ENCODE data around the gene AMER3.

The AMER3 gene

DNA sequence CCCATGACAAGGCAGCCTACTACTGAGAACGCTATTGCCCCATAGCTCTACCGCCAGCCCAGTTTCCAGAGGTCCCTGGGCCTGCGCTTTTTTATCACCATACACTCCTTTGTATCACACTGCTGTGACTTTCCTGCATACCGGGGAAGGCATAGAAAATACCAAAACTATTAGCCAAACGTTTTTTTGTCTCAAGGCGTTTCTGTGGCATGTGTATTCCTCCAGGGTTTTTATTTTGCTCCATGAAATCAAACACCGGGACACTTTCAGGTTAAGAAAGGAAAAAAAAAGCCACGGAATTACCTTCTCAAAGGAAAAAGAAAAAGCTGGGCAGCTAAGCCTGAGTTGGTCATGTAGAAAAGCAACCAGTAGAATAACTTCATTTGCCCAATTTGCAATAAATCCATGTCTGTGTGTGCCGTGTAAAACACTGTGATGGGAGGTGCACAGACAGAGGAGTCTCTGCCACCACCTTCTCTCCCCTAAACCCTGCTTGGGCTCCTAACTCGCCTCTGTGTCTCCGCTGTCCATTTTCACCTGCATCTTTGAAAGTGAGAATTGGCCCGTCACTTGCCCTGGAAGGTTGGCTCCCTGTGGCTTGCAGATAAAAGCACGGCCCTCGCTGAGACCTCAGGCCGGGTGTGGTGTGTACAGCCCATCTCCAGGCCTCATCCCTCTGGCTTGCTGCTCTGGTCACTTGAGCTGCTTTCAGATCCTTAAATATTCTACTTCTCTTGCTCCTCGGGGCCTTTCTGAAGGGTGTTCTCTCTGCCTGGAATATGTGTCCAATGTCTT, 1.7 kb downstream of the AMER3 start:
- DNase-seq (ENCODE audit: low read depth): no peak
- H3K4me3 ChIP-seq (ENCODE audit: low read length): no peak overlapping the region
- H3K4me1 ChIP-seq (ENCODE audit: control insufficient read depth, insufficient read depth, low read length): no peaks in the 10 kb centered on the region
- no peaks in the 10 kb centered on the region for H3K36me3 ChIP-seq (ENCODE audit: control insufficient read depth, insufficient read depth, low read length, severe bottlenecking)
- no peak overlapping the region for H3K9ac ChIP-seq (ENCODE audit: low read length)
- H3K27me3 ChIP-seq (replicated peaks; ENCODE audit: control insufficient read depth, insufficient read depth, low read length): peaks cover 44% of the 10 kb centered on the region
- H3K9me3 ChIP-seq (ENCODE audit: control insufficient read depth, low read length): no peaks in the 10 kb centered on the region

DNA sequence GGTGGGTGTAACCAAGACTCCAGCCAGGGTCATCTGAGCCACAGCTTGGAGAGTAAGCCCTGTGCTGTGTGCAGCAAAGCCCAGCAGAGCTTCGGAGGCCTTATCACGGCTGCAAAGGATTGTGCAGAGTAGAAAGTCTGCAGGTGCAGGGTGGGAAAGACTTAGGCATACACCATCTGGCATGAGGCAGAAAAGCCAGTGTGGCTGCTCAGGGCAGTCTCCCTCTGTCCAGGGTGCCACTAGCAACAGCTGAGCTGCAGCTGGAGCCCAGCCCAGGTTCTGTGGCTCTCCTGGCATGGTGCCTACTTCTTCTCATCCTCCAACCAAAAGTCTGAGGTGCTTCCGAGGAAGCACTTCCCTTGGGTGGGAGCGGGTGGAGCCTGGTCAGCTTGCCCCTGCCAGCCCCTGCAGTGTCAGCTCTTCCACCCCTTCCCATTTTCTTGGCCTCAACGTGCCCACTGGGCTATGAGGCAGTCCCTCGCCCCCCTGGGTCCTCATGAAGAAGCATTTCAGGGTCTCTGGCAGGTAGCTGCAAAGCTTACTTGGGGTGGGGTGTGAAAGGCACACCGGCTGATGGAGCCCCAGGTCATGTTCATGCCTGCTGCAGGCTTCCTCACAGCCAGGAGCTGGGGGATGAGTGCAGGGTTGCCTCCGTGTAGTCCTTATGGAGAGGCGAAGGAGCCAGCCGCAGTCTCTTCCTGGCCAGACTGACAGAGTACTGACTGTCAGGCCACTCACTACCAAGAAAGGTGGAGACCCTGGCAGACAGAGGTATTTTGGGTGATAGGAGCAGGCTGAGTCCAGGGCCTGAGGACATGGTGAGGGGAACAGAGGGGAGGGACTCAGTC, 4.8 kb downstream of the AMER3 start:
- Histone ChIP-seq H3K9ac (ENCODE audit: low read length) (no peak overlapping the region), H3K27me3 (replicated peaks; ENCODE audit: control insufficient read depth, insufficient read depth, low read length) (peaks cover 38% of the 10 kb centered on the region), H3K36me3 (ENCODE audit: control insufficient read depth, insufficient read depth, low read length, severe bottlenecking) (no peaks in the 10 kb centered on the region), H3K4me1 (ENCODE audit: control insufficient read depth, insufficient read depth, low read length) (no peaks in the 10 kb centered on the region), H3K9me3 (ENCODE audit: control insufficient read depth, low read length) (no peaks in the 10 kb centered on the region), H3K4me3 (ENCODE audit: low read length) (no peak overlapping the region)
- no peak for DNase-seq (ENCODE audit: low read depth)

DNA sequence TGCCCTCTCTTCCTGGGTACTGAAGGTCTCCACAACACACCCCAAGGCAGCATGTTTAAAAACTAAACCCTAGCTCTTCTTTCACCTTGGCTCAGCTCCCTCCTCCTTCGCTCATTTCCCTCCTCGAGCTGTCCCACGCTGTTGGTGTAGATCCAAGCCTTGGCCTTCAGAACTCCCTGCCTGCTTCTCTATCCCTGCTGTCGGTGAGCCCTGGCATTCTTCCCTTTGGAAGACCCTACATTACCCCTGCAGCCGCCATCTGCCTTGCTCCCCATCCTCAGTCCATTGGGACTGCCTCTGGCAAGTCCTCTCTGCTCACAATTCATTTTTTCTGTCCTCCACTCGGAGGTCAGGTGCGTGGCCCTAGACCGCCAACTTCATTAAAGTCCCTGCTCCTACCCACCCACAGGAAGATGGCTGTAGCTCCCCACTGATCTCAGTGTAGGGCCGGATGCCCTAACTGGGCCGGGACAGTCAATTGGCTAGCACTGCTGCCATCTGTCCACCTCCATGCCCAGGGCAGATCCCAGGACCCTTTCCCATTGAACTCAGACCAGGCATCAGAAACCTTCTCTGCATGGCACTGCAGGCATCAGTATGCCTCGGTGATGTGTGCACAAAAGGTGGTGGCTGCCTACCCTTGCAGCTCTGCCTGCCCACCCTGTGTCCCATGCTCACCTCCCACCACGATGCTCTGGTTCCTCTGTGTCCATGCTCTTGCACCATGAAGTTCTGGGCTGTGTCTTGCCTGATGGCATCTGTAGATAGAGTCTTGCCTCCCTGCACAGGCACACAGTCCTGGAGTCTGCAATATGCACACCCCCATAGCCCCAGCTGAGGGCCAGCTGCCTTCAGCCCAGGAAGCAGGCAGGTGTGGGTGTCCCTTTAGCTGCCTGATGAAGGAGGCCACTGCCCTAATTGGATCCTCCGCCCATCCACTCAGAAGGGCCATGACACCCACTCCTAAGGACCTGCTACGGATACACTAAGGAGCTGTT, 5.7 kb downstream of the AMER3 start:
- no peak overlapping the region for H3K9ac ChIP-seq (ENCODE audit: low read length)
- H3K4me1 ChIP-seq (ENCODE audit: control insufficient read depth, insufficient read depth, low read length): no peaks in the 10 kb centered on the region
- H3K9me3 ChIP-seq (ENCODE audit: control insufficient read depth, low read length): no peaks in the 10 kb centered on the region
- H3K27me3 ChIP-seq (replicated peaks; ENCODE audit: control insufficient read depth, insufficient read depth, low read length): peaks cover 37% of the 10 kb centered on the region
- H3K36me3 ChIP-seq (ENCODE audit: control insufficient read depth, insufficient read depth, low read length, severe bottlenecking): no peaks in the 10 kb centered on the region
- no peak for DNase-seq (ENCODE audit: low read depth)
- H3K4me3 ChIP-seq (ENCODE audit: low read length): no peak overlapping the region

DNA sequence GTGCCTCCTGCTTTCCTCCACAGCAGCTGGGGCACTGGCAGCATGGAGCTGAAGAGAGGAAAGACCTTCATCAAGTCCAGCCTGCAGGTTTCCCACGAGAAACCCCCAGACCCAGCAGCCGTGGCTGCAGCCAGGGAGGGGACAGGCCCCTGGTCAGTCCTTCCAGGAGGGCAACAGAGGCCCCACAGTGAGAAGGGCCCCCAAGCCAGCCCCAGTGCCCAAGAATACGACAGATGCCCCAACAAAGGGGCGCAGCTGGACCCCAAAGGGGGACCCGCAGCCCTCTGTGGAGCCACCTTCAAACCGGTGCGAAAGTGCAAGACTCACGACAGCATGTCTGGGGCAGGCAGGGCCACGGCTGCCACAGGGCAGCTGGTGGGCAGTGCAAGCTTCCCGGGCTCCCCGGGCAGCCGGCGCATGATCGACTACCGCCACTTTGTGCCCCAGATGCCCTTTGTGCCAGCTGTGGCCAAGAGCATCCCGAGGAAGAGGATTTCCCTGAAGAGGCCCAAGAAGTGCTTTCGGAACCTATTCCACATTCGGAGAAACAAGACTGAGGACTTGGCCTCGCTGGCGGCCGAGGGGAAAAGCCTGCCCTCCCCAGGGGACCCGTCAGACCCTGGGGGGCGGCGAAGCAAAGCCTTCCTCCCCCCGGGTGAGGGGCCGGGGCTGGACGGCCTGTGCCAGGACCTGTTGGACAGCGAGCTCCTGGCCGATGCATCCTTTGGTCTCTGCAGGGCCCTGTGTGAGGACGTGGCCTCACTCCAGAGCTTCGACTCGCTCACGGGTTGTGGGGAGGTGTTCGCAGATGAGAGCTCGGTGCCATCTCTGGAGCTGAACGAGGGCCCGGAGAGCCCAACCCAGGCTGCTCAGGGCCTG, 6.9 kb downstream of the AMER3 start:
- H3K4me3 ChIP-seq (ENCODE audit: low read length): no peak overlapping the region
- peaks cover 28% of the 10 kb centered on the region for H3K27me3 ChIP-seq (replicated peaks; ENCODE audit: control insufficient read depth, insufficient read depth, low read length)
- no peaks in the 10 kb centered on the region for H3K36me3 ChIP-seq (ENCODE audit: control insufficient read depth, insufficient read depth, low read length, severe bottlenecking)
- H3K9me3 ChIP-seq (ENCODE audit: control insufficient read depth, low read length): no peaks in the 10 kb centered on the region
- H3K4me1 ChIP-seq (ENCODE audit: control insufficient read depth, insufficient read depth, low read length): no peaks in the 10 kb centered on the region
- DNase-seq (ENCODE audit: low read depth): no peak
- no peak overlapping the region for H3K9ac ChIP-seq (ENCODE audit: low read length)

DNA sequence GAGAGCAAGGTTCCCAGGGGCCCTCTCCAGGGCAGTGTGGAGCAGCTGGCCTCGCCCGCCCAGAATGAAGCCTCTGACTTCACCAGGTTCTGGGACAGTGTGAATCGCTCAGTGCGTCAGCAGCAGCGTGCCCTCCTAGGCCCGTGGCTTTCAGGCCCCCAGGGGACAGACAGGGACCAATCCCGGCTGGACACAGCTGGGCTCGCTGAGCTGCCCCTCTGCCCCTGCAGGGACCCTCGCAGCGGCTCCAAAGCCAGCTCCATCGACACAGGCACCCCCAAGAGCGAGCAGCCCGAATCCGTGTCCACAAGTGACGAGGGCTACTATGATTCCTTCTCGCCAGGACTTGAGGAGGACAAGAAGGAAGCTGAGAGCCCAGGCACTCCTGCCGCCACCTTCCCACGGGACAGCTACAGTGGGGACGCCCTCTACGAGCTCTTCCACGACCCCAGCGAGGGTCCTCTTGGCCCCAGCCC, 7.6 kb downstream of the AMER3 start:
- Histone ChIP-seq H3K27me3 (replicated peaks; ENCODE audit: control insufficient read depth, insufficient read depth, low read length) (peaks cover 24% of the 10 kb centered on the region), H3K36me3 (ENCODE audit: control insufficient read depth, insufficient read depth, low read length, severe bottlenecking) (no peaks in the 10 kb centered on the region), H3K4me1 (ENCODE audit: control insufficient read depth, insufficient read depth, low read length) (no peaks in the 10 kb centered on the region), H3K4me3 (ENCODE audit: low read length) (no peak overlapping the region), H3K9me3 (ENCODE audit: control insufficient read depth, low read length) (no peaks in the 10 kb centered on the region), H3K9ac (ENCODE audit: low read length) (no peak overlapping the region)
- DNase-seq (ENCODE audit: low read depth): no peak

DNA sequence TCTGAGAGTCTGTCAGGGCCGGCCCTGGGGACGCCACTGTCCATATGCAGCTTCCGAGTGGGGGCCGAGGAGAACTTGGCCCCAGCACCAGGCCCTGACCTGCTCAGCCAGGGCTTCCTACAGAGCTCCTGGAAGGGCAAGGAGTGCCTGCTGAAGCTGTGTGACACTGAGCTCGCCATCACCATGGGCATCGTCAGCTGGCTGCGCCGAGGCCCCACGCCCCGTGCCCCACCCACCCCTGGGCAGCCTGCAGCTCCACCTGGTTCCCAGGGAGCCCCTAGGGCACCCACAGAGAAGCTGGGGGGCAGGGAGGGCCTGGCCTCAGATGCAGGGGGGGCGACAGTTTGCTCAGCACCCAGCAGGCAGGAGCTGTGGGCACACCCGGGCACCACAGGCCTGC, 8.1 kb downstream of the AMER3 start:
- no peaks in the 10 kb centered on the region for H3K36me3 ChIP-seq (ENCODE audit: control insufficient read depth, insufficient read depth, low read length, severe bottlenecking)
- no peaks in the 10 kb centered on the region for H3K4me1 ChIP-seq (ENCODE audit: control insufficient read depth, insufficient read depth, low read length)
- no peak overlapping the region for H3K4me3 ChIP-seq (ENCODE audit: low read length)
- no peak for DNase-seq (ENCODE audit: low read depth)
- H3K9me3 ChIP-seq (ENCODE audit: control insufficient read depth, low read length): no peaks in the 10 kb centered on the region
- no peak overlapping the region for H3K9ac ChIP-seq (ENCODE audit: low read length)
- H3K27me3 ChIP-seq (replicated peaks; ENCODE audit: control insufficient read depth, insufficient read depth, low read length): peaks cover 24% of the 10 kb centered on the region

DNA sequence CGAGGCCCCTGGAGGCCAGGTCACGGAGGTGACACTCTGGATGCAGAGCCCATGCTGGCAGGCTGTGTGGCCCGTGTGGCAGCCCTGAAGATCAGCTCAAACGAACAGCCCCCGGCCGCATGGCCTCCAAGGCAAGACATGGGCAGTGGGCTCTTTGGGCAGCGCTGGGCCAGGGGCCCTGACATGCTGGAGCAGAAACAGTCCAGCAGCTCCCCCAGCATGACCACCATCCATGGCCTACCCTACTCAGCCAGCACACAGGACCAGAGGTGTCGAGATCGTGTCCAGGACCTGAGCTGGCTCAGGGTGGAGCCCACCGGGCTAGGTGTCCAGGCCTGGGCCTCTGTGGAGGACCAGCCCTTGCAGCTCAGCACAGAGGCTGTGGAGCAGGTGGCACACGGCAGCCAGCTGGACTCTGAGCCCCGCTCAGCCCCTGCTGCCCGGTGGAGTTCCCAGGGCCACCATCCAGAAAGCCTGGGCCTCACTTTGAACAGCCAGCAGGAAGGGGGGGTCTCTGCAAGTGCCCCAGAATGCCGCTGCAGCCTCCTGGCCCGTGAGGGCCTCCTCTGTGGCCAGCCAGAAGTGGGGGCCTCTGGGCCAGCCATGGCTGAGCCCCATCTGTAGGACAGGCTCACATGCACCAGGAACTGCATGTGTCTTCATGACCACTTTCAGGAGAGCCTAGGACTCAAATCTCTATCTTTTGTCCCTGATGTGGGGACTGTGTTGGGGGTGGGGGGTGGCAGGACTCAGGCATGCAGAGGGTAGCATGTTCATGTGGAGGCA, 8.9 kb downstream of the AMER3 start:
- H3K36me3 ChIP-seq (ENCODE audit: control insufficient read depth, insufficient read depth, low read length, severe bottlenecking): no peaks in the 10 kb centered on the region
- H3K4me1 ChIP-seq (ENCODE audit: control insufficient read depth, insufficient read depth, low read length): no peaks in the 10 kb centered on the region
- no peak overlapping the region for H3K4me3 ChIP-seq (ENCODE audit: low read length)
- no peak overlapping the region for H3K9ac ChIP-seq (ENCODE audit: low read length)
- no peaks in the 10 kb centered on the region for H3K9me3 ChIP-seq (ENCODE audit: control insufficient read depth, low read length)
- H3K27me3 ChIP-seq (replicated peaks; ENCODE audit: control insufficient read depth, insufficient read depth, low read length): peaks cover 26% of the 10 kb centered on the region
- DNase-seq (ENCODE audit: low read depth): no peak

DNA sequence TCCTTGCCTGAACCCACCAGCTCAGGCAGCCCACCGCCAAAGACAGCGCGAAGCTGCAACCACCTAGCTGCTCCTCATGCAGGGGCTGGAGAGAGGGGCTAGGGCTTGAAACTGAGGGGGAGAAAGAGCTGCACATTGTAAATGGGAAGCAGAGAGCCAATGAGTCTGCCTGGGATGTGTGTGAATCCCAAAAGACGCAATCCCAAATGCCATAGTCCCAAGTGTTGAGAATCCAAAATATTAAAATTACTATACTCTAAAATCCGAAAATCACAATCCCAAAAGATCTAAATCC, 9.4 kb downstream of the AMER3 start:
- DNase-seq (ENCODE audit: low read depth): no peak
- Histone ChIP-seq H3K27me3 (replicated peaks; ENCODE audit: control insufficient read depth, insufficient read depth, low read length) (peaks cover 26% of the 10 kb centered on the region), H3K9me3 (ENCODE audit: control insufficient read depth, low read length) (no peaks in the 10 kb centered on the region), H3K4me1 (ENCODE audit: control insufficient read depth, insufficient read depth, low read length) (no peaks in the 10 kb centered on the region), H3K4me3 (ENCODE audit: low read length) (no peak overlapping the region), H3K9ac (ENCODE audit: low read length) (no peak overlapping the region), H3K36me3 (ENCODE audit: control insufficient read depth, insufficient read depth, low read length, severe bottlenecking) (no peaks in the 10 kb centered on the region)

DNA sequence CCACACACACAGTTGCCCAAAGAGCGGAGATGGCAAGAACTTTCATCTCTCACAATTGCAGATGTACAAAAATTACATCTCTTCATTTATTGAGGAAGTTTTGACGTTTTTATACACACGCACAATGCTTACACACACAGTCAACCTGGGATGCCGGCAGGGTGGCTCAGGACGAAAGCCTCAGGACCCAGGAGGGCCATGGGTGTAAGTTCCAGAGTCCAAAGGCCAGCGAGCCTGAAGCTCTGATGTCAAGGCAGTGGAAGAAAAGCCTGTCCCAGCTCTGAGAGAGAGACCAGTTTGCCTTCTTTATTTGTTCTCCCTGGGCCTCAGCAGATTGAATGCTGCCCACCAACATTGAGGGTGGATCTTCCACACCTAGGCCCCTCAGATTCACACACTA, 10.1 kb downstream of the AMER3 start:
- Histone ChIP-seq H3K4me3 (ENCODE audit: low read length) (no peak overlapping the region), H3K4me1 (ENCODE audit: control insufficient read depth, insufficient read depth, low read length) (no peaks in the 10 kb centered on the region), H3K9ac (ENCODE audit: low read length) (no peak overlapping the region), H3K27me3 (replicated peaks; ENCODE audit: control insufficient read depth, insufficient read depth, low read length) (peaks cover 22% of the 10 kb centered on the region), H3K36me3 (ENCODE audit: control insufficient read depth, insufficient read depth, low read length, severe bottlenecking) (no peaks in the 10 kb centered on the region), H3K9me3 (ENCODE audit: control insufficient read depth, low read length) (no peaks in the 10 kb centered on the region)
- no peak for DNase-seq (ENCODE audit: low read depth)

DNA sequence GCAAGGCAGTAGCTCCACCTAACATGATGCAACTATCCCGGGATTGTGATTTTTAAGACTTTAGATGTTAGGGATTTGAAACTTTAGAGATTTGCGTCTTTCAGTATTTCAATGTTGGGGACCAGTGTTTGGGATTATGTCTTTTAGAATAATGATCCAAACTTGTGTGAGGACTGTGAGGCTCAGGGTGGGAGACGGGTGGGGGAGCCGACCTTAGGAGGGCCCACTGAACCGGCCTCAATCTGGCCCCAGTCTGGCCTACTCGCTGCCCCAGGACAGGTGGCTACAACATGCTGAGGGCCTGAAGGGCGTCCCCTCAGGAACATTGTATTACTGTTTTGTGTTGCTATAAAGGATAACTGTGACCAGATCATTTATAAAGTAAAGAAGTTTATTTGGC, 10.7 kb downstream of the AMER3 start:
- H3K9me3 ChIP-seq (ENCODE audit: control insufficient read depth, low read length): no peaks in the 10 kb centered on the region
- H3K9ac ChIP-seq (ENCODE audit: low read length): no peak overlapping the region
- no peak for DNase-seq (ENCODE audit: low read depth)
- no peaks in the 10 kb centered on the region for H3K4me1 ChIP-seq (ENCODE audit: control insufficient read depth, insufficient read depth, low read length)
- H3K27me3 ChIP-seq (replicated peaks; ENCODE audit: control insufficient read depth, insufficient read depth, low read length): peaks cover 18% of the 10 kb centered on the region
- no peak overlapping the region for H3K4me3 ChIP-seq (ENCODE audit: low read length)
- H3K36me3 ChIP-seq (ENCODE audit: control insufficient read depth, insufficient read depth, low read length, severe bottlenecking): no peaks in the 10 kb centered on the region
